GM12878 (cell line): ENCODE measurements around the gene MCC. TPM values are rescaled to one million over a fixed set of nuclear protein-coding genes. Genes with fewer than 3 reads are reported as not detected.

ENCODE experiments used
- BCL11A ChIP-seq: IDR thresholded peaks from 2 replicates; pipeline ENCODE4 v1.6.1; 2011; ENCODE audit warnings: low read depth, low read length
- BRCA1 ChIP-seq: IDR thresholded peaks from 2 replicates; pipeline ENCODE4 v1.6.1; 2011; ENCODE audit warnings: low read depth, low read length, improper control_type of control experiment
- CREM ChIP-seq: IDR thresholded peaks from 2 replicates; pipeline ENCODE4 v1.6.1; 2014; ENCODE audit warnings: antibody characterized with exemption, low read depth
- ETV6 ChIP-seq, 2 experiments: fragments of 450-650 bp in 1 of 2; IDR thresholded peaks in 1 of 2; conservative IDR thresholded peaks in 1 of 2; 2 replicates each; pipeline ENCODE4 v1.6.1; 2014; ENCODE audit warnings: antibody characterized with exemption in 1 of 2, borderline replicate concordance in 1 of 2, low read depth in 1 of 2, mild to moderate bottlenecking in 1 of 2, moderate library complexity in 1 of 2
- FOXK2 ChIP-seq: fragments of 450-650 bp; IDR thresholded peaks from 2 replicates; pipeline ENCODE4 v1.6.1; 2017; ENCODE audit warnings: mild to moderate bottlenecking, moderate library complexity
- HCFC1 ChIP-seq: fragments of 150-350 bp; IDR thresholded peaks from 2 replicates; pipeline ENCODE4 v1.6.1; 2014; ENCODE audit warnings: low read length
- JUNB ChIP-seq: IDR thresholded peaks from 2 replicates; pipeline ENCODE4 v1.6.1; 2016; ENCODE audit warnings: antibody characterized with exemption, mild to moderate bottlenecking
- JUND ChIP-seq: IDR thresholded peaks from 2 replicates; pipeline ENCODE4 v1.6.1; 2012; ENCODE audit warnings: low read depth, mild to moderate bottlenecking, low read length, improper control_type of control experiment, moderate library complexity
- MEF2A ChIP-seq: IDR thresholded peaks from 2 replicates; pipeline ENCODE4 v1.6.1; 2011; ENCODE audit warnings: low read depth, mild to moderate bottlenecking, low read length, moderate library complexity; ENCODE audit not compliant: insufficient read depth
- POLR2AphosphoS2 ChIP-seq: IDR thresholded peaks from 2 replicates; pipeline ENCODE4 v1.6.1; 2011; ENCODE audit warnings: low read depth, mild to moderate bottlenecking, low read length, improper control_type of control experiment, moderate library complexity
- RUNX3 ChIP-seq: IDR thresholded peaks from 2 replicates; pipeline ENCODE4 v1.6.1; 2012; ENCODE audit warnings: low read length, inconsistent platforms
- SIN3A ChIP-seq: IDR thresholded peaks from 2 replicates; pipeline ENCODE4 v1.6.1; 2012; ENCODE audit warnings: low read depth, low read length, improper control_type of control experiment
- SREBF1 ChIP-seq: IDR thresholded peaks from 2 replicates; pipeline ENCODE4 v1.6.1; 2012; ENCODE audit warnings: mild to moderate bottlenecking, low read length
- SREBF2 ChIP-seq: IDR thresholded peaks from 2 replicates; pipeline ENCODE4 v1.6.1; 2012; ENCODE audit warnings: mild to moderate bottlenecking, low read length
- TAF1 ChIP-seq: IDR thresholded peaks from 2 replicates; pipeline ENCODE4 v1.6.1; 2011; ENCODE audit warnings: mild to moderate bottlenecking, low read depth, low read length, borderline replicate concordance
- TCF12 ChIP-seq: IDR thresholded peaks from 2 replicates; pipeline ENCODE4 v1.6.1; 2011; ENCODE audit warnings: low read depth, mild to moderate bottlenecking, low read length
- ZNF274 ChIP-seq: IDR thresholded peaks from one replicate; pipeline ENCODE4 v1.8.0; 2011; ENCODE audit not compliant: insufficient read length, insufficient read depth
- ZNF622 ChIP-seq: fragments of 450-650 bp; IDR thresholded peaks from 2 replicates; pipeline ENCODE4 v1.6.1; 2017; ENCODE audit warnings: mild to moderate bottlenecking, inconsistent platforms
- polyA plus RNA-seq, 11 experiments: library from polyadenylated mRNA; depleted of rRNA in 4 of 11; unstranded in 6 of 11; stranded (reverse) in 5 of 11; fragments of >200 nt; fragmentation: Nextera tagmentation in 4 of 11; fragmentation: Illumina TruSeq in 1 of 11; extraction: Ambion mirVana in 4 of 11; extraction: Trizol in 1 of 11; gene quantifications; 1 replicate in 1 of 11; 2 replicates in 10 of 11; pipeline versions ENCODE4 v1.2.1 to v1.2.3, GENCODE V29; 2011 to 2016; ENCODE audit warnings: inconsistent platforms in 2 of 11, missing spikeins in 2 of 11, low read depth in 1 of 11
- total RNA-seq, 4 experiments: library from RNA; depleted of rRNA in 3 of 4; stranded (reverse); fragments of >200 nt in 3 of 4; fragmentation: Illumina TruSeq in 1 of 4; extraction: Trizol in 1 of 4; gene quantifications; 2 replicates each; pipeline versions ENCODE4 v1.2.1 to v1.2.3, GENCODE V29; 2013 to 2021
- TF ChIP-seq, protein P1 (sequence below): IDR thresholded peaks from 2 replicates; pipeline ENCODE4 v1.6.1; 2012; ENCODE audit warnings: improper control_type of control experiment, low read depth, low read length; ENCODE audit not compliant: insufficient replicate concordance
- TF ChIP-seq, protein P2 (sequence below): fragments of 450-650 bp; formaldehyde crosslinking; IDR thresholded peaks from 2 replicates; pipeline ENCODE4 v1.5.0; 2022; ENCODE audit warnings: mild to moderate bottlenecking, missing genetic modification characterization
- TF ChIP-seq, protein P3 (sequence below): IDR thresholded peaks from 2 replicates; pipeline ENCODE4 v1.6.1; 2011; ENCODE audit warnings: low read depth, low read length, improper control_type of control experiment, borderline replicate concordance

MCC gene
- total and polyA plus RNA-seq, 10 of the 15 experiments (the other 5 are each of a cell fraction or from before 2014, with no cell fraction given) = 0.03 to 0.86 (median 0.16) TPM

DNA sequence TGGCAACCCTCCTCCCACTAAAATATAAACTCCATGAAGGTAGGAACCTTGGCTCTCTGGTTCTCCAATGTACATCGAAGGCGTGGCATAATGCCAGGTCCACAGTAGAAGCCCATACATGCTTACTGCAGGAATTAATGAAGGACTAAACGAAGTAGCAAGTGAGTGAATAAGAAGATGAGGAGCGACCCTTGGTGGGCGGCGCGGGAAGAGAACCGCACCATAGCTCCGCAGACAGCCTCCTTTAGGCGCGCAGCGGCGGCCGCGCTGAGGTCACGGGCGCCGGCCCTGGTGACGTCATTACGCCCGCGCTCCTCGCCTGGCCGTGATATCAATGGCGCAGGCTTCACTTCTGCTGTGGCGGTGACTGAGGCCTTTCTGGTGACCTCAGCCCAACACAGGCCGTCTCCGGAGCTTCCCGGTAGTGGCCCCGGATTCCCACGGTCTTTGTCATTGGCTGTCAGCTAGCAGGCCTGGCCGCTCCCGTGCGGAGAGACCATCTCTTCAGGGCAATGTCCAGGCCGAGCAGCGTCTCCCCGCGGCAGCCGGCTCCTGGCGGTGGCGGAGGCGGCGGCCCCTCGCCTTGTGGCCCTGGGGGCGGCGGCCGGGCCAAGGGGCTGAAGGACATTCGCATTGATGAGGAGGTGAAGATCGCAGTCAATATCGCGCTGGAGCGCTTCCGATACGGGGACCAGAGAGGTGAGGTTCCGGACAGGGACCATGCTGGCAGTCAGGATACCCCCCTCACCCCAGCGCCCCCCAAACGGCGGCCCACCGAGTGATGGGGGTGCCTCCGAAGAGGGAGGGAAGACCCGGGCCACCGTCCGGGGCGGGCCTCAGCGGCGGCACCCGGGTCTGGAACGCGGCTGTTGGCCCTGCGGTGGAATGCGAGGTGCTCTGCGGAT is 25.4 kb upstream of the MCC start, which contains the start of gene YTHDC2 (continued):
- TF ChIP-seq, protein P1, sequence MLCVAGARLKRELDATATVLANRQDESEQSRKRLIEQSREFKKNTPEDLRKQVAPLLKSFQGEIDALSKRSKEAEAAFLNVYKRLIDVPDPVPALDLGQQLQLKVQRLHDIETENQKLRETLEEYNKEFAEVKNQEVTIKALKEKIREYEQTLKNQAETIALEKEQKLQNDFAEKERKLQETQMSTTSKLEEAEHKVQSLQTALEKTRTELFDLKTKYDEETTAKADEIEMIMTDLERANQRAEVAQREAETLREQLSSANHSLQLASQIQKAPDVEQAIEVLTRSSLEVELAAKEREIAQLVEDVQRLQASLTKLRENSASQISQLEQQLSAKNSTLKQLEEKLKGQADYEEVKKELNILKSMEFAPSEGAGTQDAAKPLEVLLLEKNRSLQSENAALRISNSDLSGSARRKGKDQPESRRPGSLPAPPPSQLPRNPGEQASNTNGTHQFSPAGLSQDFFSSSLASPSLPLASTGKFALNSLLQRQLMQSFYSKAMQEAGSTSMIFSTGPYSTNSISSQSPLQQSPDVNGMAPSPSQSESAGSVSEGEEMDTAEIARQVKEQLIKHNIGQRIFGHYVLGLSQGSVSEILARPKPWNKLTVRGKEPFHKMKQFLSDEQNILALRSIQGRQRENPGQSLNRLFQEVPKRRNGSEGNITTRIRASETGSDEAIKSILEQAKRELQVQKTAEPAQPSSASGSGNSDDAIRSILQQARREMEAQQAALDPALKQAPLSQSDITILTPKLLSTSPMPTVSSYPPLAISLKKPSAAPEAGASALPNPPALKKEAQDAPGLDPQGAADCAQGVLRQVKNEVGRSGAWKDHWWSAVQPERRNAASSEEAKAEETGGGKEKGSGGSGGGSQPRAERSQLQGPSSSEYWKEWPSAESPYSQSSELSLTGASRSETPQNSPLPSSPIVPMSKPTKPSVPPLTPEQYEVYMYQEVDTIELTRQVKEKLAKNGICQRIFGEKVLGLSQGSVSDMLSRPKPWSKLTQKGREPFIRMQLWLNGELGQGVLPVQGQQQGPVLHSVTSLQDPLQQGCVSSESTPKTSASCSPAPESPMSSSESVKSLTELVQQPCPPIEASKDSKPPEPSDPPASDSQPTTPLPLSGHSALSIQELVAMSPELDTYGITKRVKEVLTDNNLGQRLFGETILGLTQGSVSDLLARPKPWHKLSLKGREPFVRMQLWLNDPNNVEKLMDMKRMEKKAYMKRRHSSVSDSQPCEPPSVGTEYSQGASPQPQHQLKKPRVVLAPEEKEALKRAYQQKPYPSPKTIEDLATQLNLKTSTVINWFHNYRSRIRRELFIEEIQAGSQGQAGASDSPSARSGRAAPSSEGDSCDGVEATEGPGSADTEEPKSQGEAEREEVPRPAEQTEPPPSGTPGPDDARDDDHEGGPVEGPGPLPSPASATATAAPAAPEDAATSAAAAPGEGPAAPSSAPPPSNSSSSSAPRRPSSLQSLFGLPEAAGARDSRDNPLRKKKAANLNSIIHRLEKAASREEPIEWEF = no peak
- peak; percentile 97 for TF ChIP-seq CREM
- no peak for TF ChIP-seq JUNB
- TF ChIP-seq SIN3A = no peak; the same call in 1 of the 2 replicates
- TF ChIP-seq FOXK2 = no peak
- peak; percentile 94 for TF ChIP-seq TAF1
- no peak for TF ChIP-seq ZNF622
- peak; percentile 91 for TF ChIP-seq JUND
- TF ChIP-seq ETV6 (conservative IDR thresholded peaks at IDR 0.05 in 1 of 2, IDR thresholded peaks at IDR 0.05 in 1 of 2; ENCODE audit: borderline replicate concordance in 1 of 2, low read depth in 1 of 2) = no peak
- no peak for TF ChIP-seq ZNF274
- no peak for TF ChIP-seq MEF2A
- TF ChIP-seq HCFC1 = peak; percentile 29; the same call in 1 of the 2 replicates
- TF ChIP-seq, protein P2, sequence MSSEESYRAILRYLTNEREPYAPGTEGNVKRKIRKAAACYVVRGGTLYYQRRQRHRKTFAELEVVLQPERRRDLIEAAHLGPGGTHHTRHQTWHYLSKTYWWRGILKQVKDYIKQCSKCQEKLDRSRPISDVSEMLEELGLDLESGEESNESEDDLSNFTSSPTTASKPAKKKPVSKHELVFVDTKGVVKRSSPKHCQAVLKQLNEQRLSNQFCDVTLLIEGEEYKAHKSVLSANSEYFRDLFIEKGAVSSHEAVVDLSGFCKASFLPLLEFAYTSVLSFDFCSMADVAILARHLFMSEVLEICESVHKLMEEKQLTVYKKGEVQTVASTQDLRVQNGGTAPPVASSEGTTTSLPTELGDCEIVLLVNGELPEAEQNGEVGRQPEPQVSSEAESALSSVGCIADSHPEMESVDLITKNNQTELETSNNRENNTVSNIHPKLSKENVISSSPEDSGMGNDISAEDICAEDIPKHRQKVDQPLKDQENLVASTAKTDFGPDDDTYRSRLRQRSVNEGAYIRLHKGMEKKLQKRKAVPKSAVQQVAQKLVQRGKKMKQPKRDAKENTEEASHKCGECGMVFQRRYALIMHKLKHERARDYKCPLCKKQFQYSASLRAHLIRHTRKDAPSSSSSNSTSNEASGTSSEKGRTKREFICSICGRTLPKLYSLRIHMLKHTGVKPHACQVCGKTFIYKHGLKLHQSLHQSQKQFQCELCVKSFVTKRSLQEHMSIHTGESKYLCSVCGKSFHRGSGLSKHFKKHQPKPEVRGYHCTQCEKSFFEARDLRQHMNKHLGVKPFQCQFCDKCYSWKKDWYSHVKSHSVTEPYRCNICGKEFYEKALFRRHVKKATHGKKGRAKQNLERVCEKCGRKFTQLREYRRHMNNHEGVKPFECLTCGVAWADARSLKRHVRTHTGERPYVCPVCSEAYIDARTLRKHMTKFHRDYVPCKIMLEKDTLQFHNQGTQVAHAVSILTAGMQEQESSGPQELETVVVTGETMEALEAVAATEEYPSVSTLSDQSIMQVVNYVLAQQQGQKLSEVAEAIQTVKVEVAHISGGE = peak; percentile 24; the same call in 1 of the 2 replicates
- no peak for TF ChIP-seq BRCA1
- TF ChIP-seq POLR2AphosphoS2 = peak; percentile 85; the same call in 1 of the 2 replicates
- TF ChIP-seq TCF12 = no peak
- TF ChIP-seq SREBF1 = 0 out of 2 replicates have a peak, but pooled peaks have one; percentile 28
- TF ChIP-seq, protein P3, sequence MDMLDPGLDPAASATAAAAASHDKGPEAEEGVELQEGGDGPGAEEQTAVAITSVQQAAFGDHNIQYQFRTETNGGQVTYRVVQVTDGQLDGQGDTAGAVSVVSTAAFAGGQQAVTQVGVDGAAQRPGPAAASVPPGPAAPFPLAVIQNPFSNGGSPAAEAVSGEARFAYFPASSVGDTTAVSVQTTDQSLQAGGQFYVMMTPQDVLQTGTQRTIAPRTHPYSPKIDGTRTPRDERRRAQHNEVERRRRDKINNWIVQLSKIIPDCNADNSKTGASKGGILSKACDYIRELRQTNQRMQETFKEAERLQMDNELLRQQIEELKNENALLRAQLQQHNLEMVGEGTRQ = no peak; the same call in 1 of the 2 replicates
- TF ChIP-seq RUNX3 = peak; percentile 72
- no peak for TF ChIP-seq BCL11A
- no peak for TF ChIP-seq SREBF2
